Stimulated activated CD4-positive, alpha-beta T cell treated with anti-CD3 and anti-CD28 coated beads, Interleukin-2, amount 100 ng/mL, for 4 hours (primary cell): ENCODE data around the gene TSPAN9.
"Not testable (repeated sequence)": the region's sequence is repeated elsewhere in the genome, so short reads cannot be mapped to it uniquely, and the experiment has no call there.

Source experiments
- DNase-seq: peaks from one replicate; pipeline ENCODE4 v3.0.0-alpha.2; 2020; ENCODE audit warnings: low read depth

Gene TSPAN9

GRCh38 chr12:3044141-3044630 is 33.0 kb upstream of the TSPAN9 start:
- no peak for DNase-seq

GRCh38 chr12:3045494-3045893 is 31.7 kb upstream of the TSPAN9 start:
- no peak for DNase-seq

GRCh38 chr12:3045989-3046388 is 31.2 kb upstream of the TSPAN9 start:
- no peak for DNase-seq

GRCh38 chr12:3046441-3047200 is 30.6 kb upstream of the TSPAN9 start:
- DNase-seq = no peak

- DNase-seq = no peak
These were observed 29.2 kb upstream of the TSPAN9 start for GRCh38 chr12:3047961-3048360.

- DNase-seq = no peak
These were observed 28.6 kb upstream of the TSPAN9 start for GRCh38 chr12:3048540-3048939.

- DNase-seq = no peak
These were observed 28.0 kb upstream of the TSPAN9 start for GRCh38 chr12:3049176-3049575.

GRCh38 chr12:3049611-3050249 is 27.4 kb upstream of the TSPAN9 start:
- DNase-seq = no peak

GRCh38 chr12:3054374-3054773 is 22.8 kb upstream of the TSPAN9 start:
- DNase-seq = no peak

GRCh38 chr12:3055026-3055703 is 22.0 kb upstream of the TSPAN9 start:
- no peak for DNase-seq

- DNase-seq = no peak
These were observed 21.3 kb upstream of the TSPAN9 start for GRCh38 chr12:3055704-3056467.

- DNase-seq = no peak
These were observed 16.1 kb upstream of the TSPAN9 start for GRCh38 chr12:3061059-3061458.

- DNase-seq = no peak
These were observed 15.5 kb upstream of the TSPAN9 start for GRCh38 chr12:3061501-3062215.

- DNase-seq = no peak
These were observed 11.9 kb upstream of the TSPAN9 start for GRCh38 chr12:3065300-3065699.

- not testable (repeated sequence) for DNase-seq
These were observed 11.3 kb upstream of the TSPAN9 start for GRCh38 chr12:3065846-3066245.

GRCh38 chr12:3069714-3070113 is 7.5 kb upstream of the TSPAN9 start:
- DNase-seq = no peak

- DNase-seq = no peak
These were observed 6.1 kb upstream of the TSPAN9 start for GRCh38 chr12:3071107-3071506.

GRCh38 chr12:3071710-3072109 is 5.5 kb upstream of the TSPAN9 start:
- no peak for DNase-seq

- peak; percentile 73 for DNase-seq
These were observed 3.5 kb upstream of the TSPAN9 start for GRCh38 chr12:3073438-3074250.

- no peak for DNase-seq
These were observed 1.9 kb upstream of the TSPAN9 start for GRCh38 chr12:3075315-3075714.
